Neutrophil (primary cell): ENCODE results near the gene VIT.

Source experiments
- H3K27ac ChIP-seq: fragments of 200-600 bp; sonication (generic); 2 replicates; pipeline ENCODE4 v1.5.1; 2016; ENCODE audit warnings: mild to moderate bottlenecking, moderate library complexity
- H3K27me3 ChIP-seq: fragments of 200-600 bp; sonication (generic); 2 replicates; pipeline ENCODE4 v1.6.0; 2016; ENCODE audit warnings: mild to moderate bottlenecking
- H3K36me3 ChIP-seq: fragments of 200-600 bp; sonication (generic); 2 replicates; pipeline ENCODE4 v1.5.1; 2017
- H3K4me1 ChIP-seq, 2 experiments: fragments of 200-600 bp in 1 of 2; sonication (generic) in 1 of 2; 1 replicate in 1 of 2; 2 replicates in 1 of 2; pipeline versions ENCODE4 v1.5.1 to v1.6.1; 2013 to 2016; ENCODE audit warnings: low read depth in 1 of 2, low read length in 1 of 2, mild to moderate bottlenecking in 1 of 2, moderate library complexity in 1 of 2; ENCODE audit not compliant: control insufficient read depth in 1 of 2, insufficient read depth in 1 of 2
- H3K4me3 ChIP-seq, 2 experiments: fragments of 200-600 bp in 1 of 2; sonication (generic) in 1 of 2; 1 replicate in 1 of 2; 2 replicates in 1 of 2; pipeline ENCODE4 v1.5.1; 2013 to 2016; ENCODE audit warnings: low read depth in 1 of 2, low read length in 1 of 2, mild to moderate bottlenecking in 1 of 2, moderate library complexity in 1 of 2
- H3K9me3 ChIP-seq: fragments of 200-600 bp; sonication (generic); 2 replicates; pipeline ENCODE4 v1.5.1; 2016
- TF ChIP-seq, protein P1 (sequence below): fragments of 200-600 bp; sonication (generic); IDR thresholded peaks from 2 replicates; pipeline ENCODE4 v1.5.1; 2016; ENCODE audit warnings: antibody characterized with exemption

Gene VIT

DNA sequence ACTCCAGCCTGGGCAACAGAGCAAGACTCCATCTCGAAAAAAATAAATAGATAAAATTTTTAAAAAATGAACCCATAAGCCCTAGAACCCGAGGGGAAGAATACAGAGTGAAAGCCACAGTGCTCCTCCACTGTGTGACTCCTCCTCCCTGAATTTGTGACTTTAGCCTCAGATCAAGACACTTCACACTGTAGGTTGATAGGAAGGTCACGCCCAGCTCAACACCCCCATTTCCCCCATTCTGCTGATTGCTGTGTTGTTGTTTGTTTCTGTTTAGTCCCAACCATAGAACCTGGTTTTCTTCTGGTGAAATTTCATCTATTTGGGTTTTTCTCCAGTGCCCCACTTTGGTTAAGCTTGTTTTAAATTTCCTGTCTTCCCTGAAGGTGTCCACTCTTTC lies 102.2 kb downstream of the VIT start:
- no peak overlapping the region for H3K4me3 ChIP-seq
- TF ChIP-seq, protein P1, sequence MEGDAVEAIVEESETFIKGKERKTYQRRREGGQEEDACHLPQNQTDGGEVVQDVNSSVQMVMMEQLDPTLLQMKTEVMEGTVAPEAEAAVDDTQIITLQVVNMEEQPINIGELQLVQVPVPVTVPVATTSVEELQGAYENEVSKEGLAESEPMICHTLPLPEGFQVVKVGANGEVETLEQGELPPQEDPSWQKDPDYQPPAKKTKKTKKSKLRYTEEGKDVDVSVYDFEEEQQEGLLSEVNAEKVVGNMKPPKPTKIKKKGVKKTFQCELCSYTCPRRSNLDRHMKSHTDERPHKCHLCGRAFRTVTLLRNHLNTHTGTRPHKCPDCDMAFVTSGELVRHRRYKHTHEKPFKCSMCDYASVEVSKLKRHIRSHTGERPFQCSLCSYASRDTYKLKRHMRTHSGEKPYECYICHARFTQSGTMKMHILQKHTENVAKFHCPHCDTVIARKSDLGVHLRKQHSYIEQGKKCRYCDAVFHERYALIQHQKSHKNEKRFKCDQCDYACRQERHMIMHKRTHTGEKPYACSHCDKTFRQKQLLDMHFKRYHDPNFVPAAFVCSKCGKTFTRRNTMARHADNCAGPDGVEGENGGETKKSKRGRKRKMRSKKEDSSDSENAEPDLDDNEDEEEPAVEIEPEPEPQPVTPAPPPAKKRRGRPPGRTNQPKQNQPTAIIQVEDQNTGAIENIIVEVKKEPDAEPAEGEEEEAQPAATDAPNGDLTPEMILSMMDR, result no peak
- H3K4me1 ChIP-seq, result no peaks in the 10 kb centered on the region
- no peaks in the 10 kb centered on the region for H3K36me3 ChIP-seq
- H3K27me3 ChIP-seq, result no peaks in the 10 kb centered on the region
- no peak overlapping the region for H3K27ac ChIP-seq
- no peaks in the 10 kb centered on the region for H3K9me3 ChIP-seq

DNA sequence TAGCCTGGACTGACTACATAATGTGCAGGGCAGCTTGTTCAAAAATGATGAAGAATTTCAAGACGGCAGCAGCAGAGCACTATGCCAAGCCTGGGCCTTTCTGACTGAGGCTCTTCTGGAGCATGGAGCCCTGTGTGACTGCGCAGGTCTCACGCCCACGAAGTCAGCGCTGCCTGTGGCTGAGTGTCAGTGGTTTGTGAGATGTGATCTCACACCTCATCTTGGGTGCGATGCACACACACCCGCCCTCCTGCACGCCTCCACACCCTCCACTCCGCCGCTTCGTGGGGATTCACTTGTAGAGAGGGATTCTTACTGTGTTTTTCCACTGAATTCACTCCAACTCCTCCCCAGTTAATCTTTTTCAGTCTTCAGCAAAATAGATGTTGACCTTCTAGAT lies 103.9 kb downstream of the VIT start:
- Histone ChIP-seq H3K4me1 (no peaks in the 10 kb centered on the region), H3K4me3 (no peak overlapping the region), H3K27me3 (no peaks in the 10 kb centered on the region), H3K36me3 (no peaks in the 10 kb centered on the region), H3K9me3 (no peaks in the 10 kb centered on the region), H3K27ac (no peak overlapping the region)
- TF ChIP-seq, protein P1, result no peak

GRCh38 chr2:36801088-36801487 lies 104.6 kb downstream of the VIT start:
- Histone ChIP-seq H3K27me3 (no peaks in the 10 kb centered on the region), H3K4me1 (no peaks in the 10 kb centered on the region), H3K27ac (no peak overlapping the region)

DNA sequence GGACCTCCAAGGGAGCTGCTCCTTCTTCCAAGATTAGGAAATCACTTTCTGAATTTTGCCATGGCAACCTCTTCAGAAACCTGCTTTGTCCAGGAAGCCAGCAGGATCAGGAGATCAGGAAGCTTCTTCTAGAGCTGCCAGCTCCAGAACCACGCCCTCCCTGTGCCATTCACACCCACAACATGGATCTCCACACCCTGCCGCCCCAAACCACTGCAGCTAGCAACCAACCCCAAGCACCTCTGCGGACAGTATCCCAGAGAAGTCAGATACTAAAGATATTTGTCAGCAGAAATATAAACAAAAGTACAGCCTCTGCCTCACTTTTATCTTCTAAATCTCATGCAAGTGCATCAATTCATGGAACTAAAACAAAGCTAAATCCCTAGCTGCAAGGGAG lies 106.4 kb downstream of the VIT start:
- Histone ChIP-seq H3K4me3 (no peak overlapping the region), H3K4me1 (no peaks in the 10 kb centered on the region), H3K27ac (no peak overlapping the region), H3K27me3 (no peaks in the 10 kb centered on the region), H3K36me3 (no peaks in the 10 kb centered on the region), H3K9me3 (no peaks in the 10 kb centered on the region)
- TF ChIP-seq, protein P1, result no peak

More at GRCh38 chr2:36801088-36801487, 104.6 kb downstream of the VIT start:
- H3K4me3 ChIP-seq, result no peak overlapping the region
- H3K9me3 ChIP-seq, result no peaks in the 10 kb centered on the region
- TF ChIP-seq, protein P1, result no peak
- no peaks in the 10 kb centered on the region for H3K36me3 ChIP-seq

GRCh38 chr2:36805635-36806224 lies 109.2 kb downstream of the VIT start:
- no peak overlapping the region for H3K4me3 ChIP-seq
- no peaks in the 10 kb centered on the region for H3K4me1 ChIP-seq
- H3K36me3 ChIP-seq, result no peaks in the 10 kb centered on the region
- H3K27me3 ChIP-seq, result no peaks in the 10 kb centered on the region
- no peaks in the 10 kb centered on the region for H3K9me3 ChIP-seq
- TF ChIP-seq, protein P1, result no peak
- H3K27ac ChIP-seq, result no peak overlapping the region
